ENCODE results near the gene RARRES1. TPM values are rescaled to one million over a fixed set of nuclear protein-coding genes. Genes with fewer than 3 reads are reported as not detected.
A peak's percentile ranks its signal among the peaks of the same experiment; 100 is the strongest.

The RARRES1 gene
- total RNA-seq, 1 experiment from 2014 or later: 0.73 TPM

DNA sequence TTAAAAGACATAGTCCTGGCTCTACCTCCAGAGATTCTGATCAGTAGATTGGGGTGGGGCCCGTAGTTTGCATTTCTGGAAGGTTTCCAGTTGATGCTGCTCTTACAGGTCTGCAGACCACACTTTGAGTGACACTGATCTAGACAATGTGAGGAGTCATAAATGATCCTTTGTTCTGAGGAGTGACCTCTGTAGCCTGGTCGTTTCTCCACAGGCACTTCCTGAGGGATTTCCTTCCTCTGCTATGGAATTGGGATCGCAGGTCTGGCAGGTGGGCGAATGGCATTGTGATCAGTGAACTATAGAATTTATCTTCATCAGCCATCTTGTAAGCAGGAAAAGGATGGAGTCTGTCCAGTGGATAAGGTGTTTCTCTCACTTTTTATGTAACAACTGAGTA, 82.5 kb downstream of the RARRES1 start:
- H3F3A ChIP-seq (ENCODE audit: low read length, unreplicated experiment): no peaks in the 10 kb centered on the region
- no TSS peak for BruUV-seq (replicated peaks)
- ATAC-seq (peak; percentile 51; the same call in 1 of the 2 replicates), DNase-seq (peak; percentile 37)
- no peak overlapping the region for H2AFZ ChIP-seq (ENCODE audit: low read length)
- H3K27me3 ChIP-seq (ENCODE audit: low read length): no peaks in the 10 kb centered on the region
- H3K4me3 ChIP-seq (ENCODE audit: low read length): no peak overlapping the region
- H3K79me2 ChIP-seq (ENCODE audit: low read length): peaks cover 38% of the 10 kb centered on the region
- no peak overlapping the region for H3K4me2 ChIP-seq (ENCODE audit: low read length)
- H4K20me1 ChIP-seq (ENCODE audit: low read length): no peaks in the 10 kb centered on the region
- no peak overlapping the region for H3K9ac ChIP-seq (ENCODE audit: low read length)
- peaks cover 17% of the 10 kb centered on the region; the same call in 1 of the 2 replicates for H3K4me1 ChIP-seq (ENCODE audit: insufficient read depth, low read length)
- ChIA-PET CTCF (no interaction called here), POLR2A (ENCODE audit: unreplicated experiment) (no interaction called here)
- no peaks in the 10 kb centered on the region for H3K9me3 ChIP-seq (ENCODE audit: low read length)
- no peaks in the 10 kb centered on the region for H3K9me2 ChIP-seq (replicated peaks; ENCODE audit: low read length)
- intact Hi-C loops (cut with micrococcal nuclease): no loop called here
- peaks cover 63% of the 10 kb centered on the region for H3K36me3 ChIP-seq (ENCODE audit: low read depth, low read length)
- H3K27ac ChIP-seq (ENCODE audit: low read length): no peak overlapping the region
- TF ChIP-seq, protein P1, sequence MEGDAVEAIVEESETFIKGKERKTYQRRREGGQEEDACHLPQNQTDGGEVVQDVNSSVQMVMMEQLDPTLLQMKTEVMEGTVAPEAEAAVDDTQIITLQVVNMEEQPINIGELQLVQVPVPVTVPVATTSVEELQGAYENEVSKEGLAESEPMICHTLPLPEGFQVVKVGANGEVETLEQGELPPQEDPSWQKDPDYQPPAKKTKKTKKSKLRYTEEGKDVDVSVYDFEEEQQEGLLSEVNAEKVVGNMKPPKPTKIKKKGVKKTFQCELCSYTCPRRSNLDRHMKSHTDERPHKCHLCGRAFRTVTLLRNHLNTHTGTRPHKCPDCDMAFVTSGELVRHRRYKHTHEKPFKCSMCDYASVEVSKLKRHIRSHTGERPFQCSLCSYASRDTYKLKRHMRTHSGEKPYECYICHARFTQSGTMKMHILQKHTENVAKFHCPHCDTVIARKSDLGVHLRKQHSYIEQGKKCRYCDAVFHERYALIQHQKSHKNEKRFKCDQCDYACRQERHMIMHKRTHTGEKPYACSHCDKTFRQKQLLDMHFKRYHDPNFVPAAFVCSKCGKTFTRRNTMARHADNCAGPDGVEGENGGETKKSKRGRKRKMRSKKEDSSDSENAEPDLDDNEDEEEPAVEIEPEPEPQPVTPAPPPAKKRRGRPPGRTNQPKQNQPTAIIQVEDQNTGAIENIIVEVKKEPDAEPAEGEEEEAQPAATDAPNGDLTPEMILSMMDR (conservative IDR thresholded peaks at IDR 0.05; ENCODE audit: low read depth, low read length): no peak

Other genes starting within 250 kb of the RARRES1 start
- gene MLF1, start 161.3 kb downstream of the RARRES1 start, total RNA-seq (2014; rRNA removed): 11.9 and 15.6 TPM in 2 replicates
- gene GFM1, start 87.9 kb downstream of the RARRES1 start, total RNA-seq (2014; rRNA removed): 37.5 and 53.0 TPM in 2 replicates
- gene LXN, start 59.8 kb downstream of the RARRES1 start, total RNA-seq (2014; rRNA removed): 332 and 471 TPM in 2 replicates
- 45.2 and 45.3 TPM in 2 replicates for gene MFSD1, start 69.6 kb upstream of the RARRES1 start, total RNA-seq (2014; rRNA removed)

Measured in PC-3 (cell line).